GM23338 (cell line): Measurements from ENCODE around the gene GOLT1B.

ENCODE experiments used
- CREB1 ChIP-seq: fragments of 250-450 bp; sonication (Bioruptor Pico); IDR thresholded peaks from 2 replicates; pipeline ENCODE4 v1.5.0; 2020; ENCODE audit warnings: low read depth, mild to moderate bottlenecking, moderate library complexity
- CTCF ChIP-seq, 2 experiments: fragments of 200-600 bp in 1 of 2; sonication (generic) in 1 of 2; conservative IDR thresholded peaks; 2 replicates each; pipeline versions ENCODE4 v1.5.1 to v1.6.1; 2016 to 2017; ENCODE audit warnings: antibody characterized with exemption in 2 of 2, low read depth in 2 of 2, mild to moderate bottlenecking in 2 of 2, moderate library complexity in 1 of 2
- EZH2 ChIP-seq: fragments of 200-600 bp; sonication (generic); IDR thresholded peaks from one replicate; pipeline ENCODE4 v1.8.0; 2017; ENCODE audit warnings: antibody characterized with exemption, mild to moderate bottlenecking, low read depth; ENCODE audit not compliant: unreplicated experiment
- EZH2phosphoT487 ChIP-seq: fragments of 200-600 bp; sonication (generic); IDR thresholded peaks from one replicate; pipeline ENCODE4 v1.8.1; 2018; ENCODE audit warnings: antibody characterized with exemption; ENCODE audit not compliant: unreplicated experiment
- JUNB ChIP-seq: IDR thresholded peaks from one replicate; pipeline ENCODE4 v1.6.1; 2016; ENCODE audit warnings: antibody characterized with exemption; ENCODE audit not compliant: unreplicated experiment
- NANOG ChIP-seq: IDR thresholded peaks from 2 replicates; pipeline ENCODE4 v1.6.1; 2016; ENCODE audit warnings: antibody characterized with exemption, borderline replicate concordance
- POLR2AphosphoS5 ChIP-seq: IDR thresholded peaks from 2 replicates; pipeline ENCODE4 v1.6.1; 2016; ENCODE audit warnings: antibody characterized with exemption, low read depth
- REST ChIP-seq: IDR thresholded peaks from one replicate; pipeline ENCODE4 v1.6.1; 2018; ENCODE audit warnings: antibody characterized with exemption; ENCODE audit not compliant: unreplicated experiment
- STAT1 ChIP-seq: IDR thresholded peaks from one replicate; pipeline ENCODE4 v1.6.1; 2016; ENCODE audit warnings: antibody characterized with exemption; ENCODE audit not compliant: unreplicated experiment
- ZNF331 ChIP-seq: fragments of 250-450 bp; sonication (Bioruptor Pico); IDR thresholded peaks from 2 replicates; pipeline ENCODE4 v1.5.0; 2020; ENCODE audit warnings: low read depth, mild to moderate bottlenecking, moderate library complexity
- TF ChIP-seq, protein P1 (sequence below): IDR thresholded peaks from 2 replicates; pipeline ENCODE4 v1.6.1; 2016; ENCODE audit warnings: antibody characterized with exemption

DNA sequence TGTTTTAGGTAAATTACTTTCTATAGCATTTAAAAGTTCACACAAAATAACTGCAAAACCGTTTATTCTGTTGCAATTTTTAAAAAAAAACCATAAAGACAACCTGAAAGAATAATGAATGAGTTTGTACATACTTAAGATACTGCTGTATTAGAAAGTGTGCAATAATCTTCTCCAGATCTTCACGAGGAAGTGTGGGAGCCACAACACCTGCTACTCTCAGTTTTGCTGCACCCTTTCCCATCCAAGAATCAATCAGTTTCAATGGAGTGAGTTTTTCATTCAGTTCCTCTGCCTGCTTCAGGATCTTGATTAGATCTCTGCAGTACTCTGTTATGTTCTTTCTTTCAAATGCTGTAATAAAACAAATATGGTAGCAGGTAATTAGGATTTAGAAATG lies 30.3 kb upstream of the GOLT1B start:
- TF ChIP-seq CTCF (conservative IDR thresholded peaks at IDR 0.05; ENCODE audit: low read depth in 2 of 2) (no peak), REST (no peak), EZH2phosphoT487 (no peak), EZH2 (no peak), POLR2AphosphoS5 (no peak), CREB1 (CRISPR knock-in tag) (no peak), ZNF331 (CRISPR knock-in tag) (no peak), STAT1 (no peak), NANOG (no peak), JUNB (no peak)
- TF ChIP-seq, protein P1, sequence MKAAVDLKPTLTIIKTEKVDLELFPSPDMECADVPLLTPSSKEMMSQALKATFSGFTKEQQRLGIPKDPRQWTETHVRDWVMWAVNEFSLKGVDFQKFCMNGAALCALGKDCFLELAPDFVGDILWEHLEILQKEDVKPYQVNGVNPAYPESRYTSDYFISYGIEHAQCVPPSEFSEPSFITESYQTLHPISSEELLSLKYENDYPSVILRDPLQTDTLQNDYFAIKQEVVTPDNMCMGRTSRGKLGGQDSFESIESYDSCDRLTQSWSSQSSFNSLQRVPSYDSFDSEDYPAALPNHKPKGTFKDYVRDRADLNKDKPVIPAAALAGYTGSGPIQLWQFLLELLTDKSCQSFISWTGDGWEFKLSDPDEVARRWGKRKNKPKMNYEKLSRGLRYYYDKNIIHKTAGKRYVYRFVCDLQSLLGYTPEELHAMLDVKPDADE: no peak
